Measurements from ENCODE around the gene WNT10A.
"Not testable (repeated sequence)": the region's sequence is repeated elsewhere in the genome, so short reads cannot be mapped to it uniquely, and the experiment has no call there.

WNT10A gene
- total RNA-seq, result 0 to 0.66 (median 0.04) reads per million in 17 experiments

GRCh38 chr2:218880102-218880858 lies at the start of gene WNT10A:
Gene WNT10A (plus strand): TSS chr2:218880852. CDS start chr2:218880996, 144 bp downstream.
- DNase-seq, result peak; percentile 50 to 76 (median 54)

GRCh38 chr2:218831378-218831990 lies 49.2 kb upstream of the WNT10A start, which contains the start of gene PRKAG3:
Gene PRKAG3 (minus strand): TSS chr2:218831803.
- no peak for DNase-seq

- peak in 1 of 4 experiments; percentile 17 for DNase-seq
These were observed 48.6 kb upstream of the WNT10A start for GRCh38 chr2:218832081-218832480.

GRCh38 chr2:218832520-218832919 lies 48.1 kb upstream of the WNT10A start:
- no peak for DNase-seq

GRCh38 chr2:218833023-218833609 lies 47.5 kb upstream of the WNT10A start:
- no peak for DNase-seq

- DNase-seq, result no peak
These were observed 46.0 kb upstream of the WNT10A start for GRCh38 chr2:218834685-218835084.

- no peak for DNase-seq
These were observed 43.2 kb upstream of the WNT10A start for GRCh38 chr2:218837495-218837894.

GRCh38 chr2:218839430-218839829 lies 41.2 kb upstream of the WNT10A start:
- DNase-seq, result peak; percentile 53 to 83 (median 76)

GRCh38 chr2:218839888-218840287 lies 40.8 kb upstream of the WNT10A start:
- DNase-seq, result peak in 1 of 4 experiments; percentile 41

GRCh38 chr2:218844334-218844733 lies 36.3 kb upstream of the WNT10A start:
- not testable (repeated sequence) for DNase-seq

GRCh38 chr2:218846963-218847362 lies 33.7 kb upstream of the WNT10A start:
- DNase-seq, result not testable (repeated sequence)

GRCh38 chr2:218849721-218850120 lies 30.9 kb upstream of the WNT10A start:
- no peak for DNase-seq

GRCh38 chr2:218850796-218851195 lies 29.9 kb upstream of the WNT10A start:
- DNase-seq, result no peak

- DNase-seq, result no peak
These were observed 29.4 kb upstream of the WNT10A start for GRCh38 chr2:218851286-218851685.

- peak; percentile 66 to 85 (median 78) for DNase-seq
These were observed 27.6 kb upstream of the WNT10A start for GRCh38 chr2:218852911-218853667.

GRCh38 chr2:218853766-218854165 lies 26.9 kb upstream of the WNT10A start:
- peak in 1 of 4 experiments; percentile 31 for DNase-seq

GRCh38 chr2:218854860-218855259 lies 25.8 kb upstream of the WNT10A start:
- DNase-seq, result no peak

- no peak for DNase-seq
These were observed 25.1 kb upstream of the WNT10A start for GRCh38 chr2:218855305-218856166.

GRCh38 chr2:218856167-218856895 lies 24.3 kb upstream of the WNT10A start:
- DNase-seq, result no peak

GRCh38 chr2:218856896-218857243 lies 23.8 kb upstream of the WNT10A start:
- DNase-seq, result no peak
